GM12865 (cell line): ENCODE measurements around the gene SKIC3.

Source experiments
- DNase-seq: peaks from one replicate; pipeline ENCODE4 v3.0.0; 2010; ENCODE audit warnings: low read depth
- H3K4me3 ChIP-seq: 2 replicates; pipeline ENCODE4 v1.5.1; 2011; ENCODE audit warnings: mild to moderate bottlenecking, low read depth, low read length, control low read depth
- CTCF ChIP-seq: IDR thresholded peaks from 2 replicates; pipeline ENCODE4 v1.5.1; 2011; ENCODE audit warnings: low read length, control low read depth, low read depth, inconsistent platforms; ENCODE audit not compliant: insufficient read depth; ENCODE audit errors: missing control alignments

The SKIC3 gene

DNA sequence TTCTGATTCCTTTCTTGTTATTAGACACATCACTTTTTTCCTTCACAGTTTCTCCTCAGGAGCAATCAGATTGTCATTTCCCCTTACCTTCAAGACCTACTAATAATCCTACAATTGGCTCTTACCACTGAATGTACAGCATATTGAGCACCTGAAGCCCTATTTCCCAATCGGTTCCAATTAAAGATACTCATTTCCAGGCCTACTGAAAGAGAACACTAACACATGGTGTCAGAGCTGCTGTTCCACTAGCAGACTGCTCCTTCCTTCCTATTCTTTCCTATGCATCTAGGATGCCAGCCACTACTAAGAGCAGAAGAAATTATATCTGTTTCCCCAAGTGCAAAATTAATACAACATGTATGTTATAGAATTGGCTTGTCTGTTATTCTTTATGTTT, 34.6 kb downstream of the SKIC3 start:
- no peak for TF ChIP-seq CTCF
- no peak overlapping the region for H3K4me3 ChIP-seq
- no peak for DNase-seq

- no peak overlapping the region for H3K4me3 ChIP-seq
- no peak for TF ChIP-seq CTCF
- no peak for DNase-seq
Observed at GRCh38 chr5:95519681-95520080, 35.1 kb downstream of the SKIC3 start.

GRCh38 chr5:95519151-95519550, 35.6 kb downstream of the SKIC3 start:
- no peak overlapping the region for H3K4me3 ChIP-seq
- no peak for TF ChIP-seq CTCF
- no peak for DNase-seq

GRCh38 chr5:95518417-95518816, 36.4 kb downstream of the SKIC3 start:
- TF ChIP-seq CTCF, result no peak
- DNase-seq, result no peak
- no peak overlapping the region for H3K4me3 ChIP-seq

DNA sequence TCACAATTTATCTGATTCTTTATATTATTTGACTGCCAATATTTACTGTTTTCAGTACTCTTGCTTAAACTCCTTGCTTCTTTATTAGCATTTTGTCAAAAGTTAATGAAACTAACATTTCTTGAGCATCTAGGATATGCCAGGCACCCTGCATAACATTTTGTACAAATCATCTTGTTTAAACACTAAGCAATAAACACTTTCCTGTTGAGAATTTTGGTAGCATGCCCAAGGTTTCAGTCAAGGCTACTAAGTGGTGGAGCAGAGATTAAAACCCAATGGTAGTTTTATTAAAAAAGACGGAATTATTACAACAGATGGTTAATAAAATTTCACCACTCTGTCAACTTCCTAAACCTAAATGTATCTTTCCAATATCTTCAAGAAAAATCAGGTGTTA, 43.2 kb downstream of the SKIC3 start:
- TF ChIP-seq CTCF, result no peak
- H3K4me3 ChIP-seq, result no peak overlapping the region
- DNase-seq, result no peak

- no peak for DNase-seq
- H3K4me3 ChIP-seq, result no peak overlapping the region
- TF ChIP-seq CTCF, result no peak
Observed at GRCh38 chr5:95508550-95508949, 46.2 kb downstream of the SKIC3 start.
